ENCODE data around the gene NDFIP2. TPM values are rescaled to one million over a fixed set of nuclear protein-coding genes. Genes with fewer than 3 reads are reported as not detected.

Gene NDFIP2
- total RNA-seq, 2 donors from 2014 or later, result 84.2 to 130 TPM

DNA sequence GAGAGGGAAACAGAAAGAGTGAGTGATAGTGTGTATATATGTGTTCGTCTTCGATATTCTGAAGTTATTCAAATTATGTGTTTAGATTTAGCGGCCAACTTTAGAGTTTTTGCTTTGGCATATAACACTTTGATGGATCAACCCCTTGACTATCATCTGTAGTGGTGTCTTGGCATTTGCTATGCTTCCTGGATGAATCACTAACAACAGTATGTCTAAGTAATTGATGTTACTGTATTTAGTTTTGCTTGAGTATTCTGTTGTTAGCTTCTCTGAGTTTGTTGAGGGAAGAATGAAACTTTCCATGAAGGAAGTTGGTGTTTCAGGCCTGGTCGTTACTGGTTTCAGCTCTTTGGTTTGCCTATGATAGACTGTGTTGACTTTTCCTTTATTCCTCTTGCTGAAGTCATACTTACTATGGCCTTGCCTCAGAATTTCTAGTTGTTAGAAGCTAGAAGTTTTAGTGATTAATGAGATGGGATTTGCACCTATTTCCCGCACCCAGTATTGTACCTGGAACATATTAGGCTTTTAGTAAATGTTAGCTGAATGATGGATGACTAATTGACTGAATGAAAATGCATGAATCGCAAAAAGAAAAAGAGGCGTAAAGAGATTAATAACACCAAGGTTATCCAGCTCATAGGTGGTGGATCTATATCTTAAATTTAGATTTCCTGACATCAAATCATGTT is 20.7 kb downstream of the NDFIP2 start:
- Histone ChIP-seq H3K27me3 (no peaks in the 10 kb centered on the region), H3K4me3 (no peak overlapping the region), H3K4me1 (peaks cover 5% of the 10 kb centered on the region), H3K9me3 (no peaks in the 10 kb centered on the region), H3K9ac (ENCODE audit: low read depth in 2 of 2, low read length in 2 of 2) (no peak overlapping the region), H3K36me3 (no peaks in the 10 kb centered on the region), H3K27ac (no peak overlapping the region)
- DNase-seq, result no peak
- TF ChIP-seq, protein P1, sequence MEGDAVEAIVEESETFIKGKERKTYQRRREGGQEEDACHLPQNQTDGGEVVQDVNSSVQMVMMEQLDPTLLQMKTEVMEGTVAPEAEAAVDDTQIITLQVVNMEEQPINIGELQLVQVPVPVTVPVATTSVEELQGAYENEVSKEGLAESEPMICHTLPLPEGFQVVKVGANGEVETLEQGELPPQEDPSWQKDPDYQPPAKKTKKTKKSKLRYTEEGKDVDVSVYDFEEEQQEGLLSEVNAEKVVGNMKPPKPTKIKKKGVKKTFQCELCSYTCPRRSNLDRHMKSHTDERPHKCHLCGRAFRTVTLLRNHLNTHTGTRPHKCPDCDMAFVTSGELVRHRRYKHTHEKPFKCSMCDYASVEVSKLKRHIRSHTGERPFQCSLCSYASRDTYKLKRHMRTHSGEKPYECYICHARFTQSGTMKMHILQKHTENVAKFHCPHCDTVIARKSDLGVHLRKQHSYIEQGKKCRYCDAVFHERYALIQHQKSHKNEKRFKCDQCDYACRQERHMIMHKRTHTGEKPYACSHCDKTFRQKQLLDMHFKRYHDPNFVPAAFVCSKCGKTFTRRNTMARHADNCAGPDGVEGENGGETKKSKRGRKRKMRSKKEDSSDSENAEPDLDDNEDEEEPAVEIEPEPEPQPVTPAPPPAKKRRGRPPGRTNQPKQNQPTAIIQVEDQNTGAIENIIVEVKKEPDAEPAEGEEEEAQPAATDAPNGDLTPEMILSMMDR (IDR thresholded peaks at IDR 0.05), result no peak
- intact Hi-C loops (cut with DNase I), result no loop called here

DNA sequence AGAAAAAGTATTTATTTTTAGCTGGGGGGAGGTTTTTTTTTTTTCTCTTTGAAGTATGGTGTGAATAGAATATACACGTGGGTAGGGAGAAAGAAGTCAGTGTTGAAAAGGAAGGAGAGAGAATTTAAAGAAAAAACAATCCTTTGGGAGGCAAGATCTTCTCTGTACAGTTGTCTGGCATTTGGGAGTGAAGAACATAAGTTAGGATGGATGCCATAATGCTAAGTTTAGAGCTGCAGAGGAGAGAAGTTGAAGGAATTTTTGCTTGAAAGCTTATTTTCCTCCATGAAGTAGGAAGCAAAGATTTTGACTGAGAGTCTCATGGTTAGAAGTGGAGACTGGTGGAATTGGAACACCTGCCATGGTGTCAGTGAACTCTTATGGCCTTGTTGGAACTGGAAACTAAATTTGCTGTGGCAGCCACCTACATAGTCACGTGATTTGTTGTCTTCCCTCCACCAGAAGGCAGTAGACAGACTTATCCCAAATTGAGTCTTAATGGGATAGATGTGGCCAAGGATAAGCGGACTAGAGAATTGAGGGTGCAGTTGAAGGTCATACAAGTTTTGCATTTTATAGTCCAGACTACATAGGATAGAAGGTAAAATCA is 22.0 kb downstream of the NDFIP2 start:
- no peak overlapping the region for H3K27ac ChIP-seq

DNA sequence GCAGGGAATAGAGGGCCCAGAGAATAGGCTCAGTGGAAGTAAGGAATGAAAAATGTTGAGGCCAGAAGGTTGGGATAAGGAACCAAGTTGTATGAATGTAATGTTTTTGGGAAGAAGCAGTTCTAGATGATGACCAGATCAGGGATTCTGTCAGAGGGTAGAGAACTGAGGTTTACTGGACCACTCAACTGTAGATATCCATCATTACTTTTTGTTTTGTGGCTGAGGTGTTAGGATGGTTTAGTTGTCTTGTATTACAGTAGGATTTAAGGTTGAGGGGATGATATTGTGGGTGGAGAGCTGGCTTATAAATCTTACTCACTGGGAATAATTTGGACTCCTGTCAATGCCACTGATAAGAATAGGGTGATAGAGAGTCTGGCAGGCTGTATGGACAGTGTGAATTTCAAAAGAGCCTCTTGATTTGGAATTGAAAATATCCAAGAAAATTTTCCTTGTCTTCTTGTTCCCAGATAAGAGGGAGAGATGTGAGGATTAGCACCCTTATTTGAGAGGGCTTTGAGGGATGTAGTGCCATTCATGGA is 22.6 kb downstream of the NDFIP2 start:
- Histone ChIP-seq H3K27ac (no peak overlapping the region), H3K4me3 (no peak overlapping the region), H3K27me3 (no peaks in the 10 kb centered on the region), H3K4me1 (no peaks in the 10 kb centered on the region), H3K9me3 (no peaks in the 10 kb centered on the region), H3K9ac (ENCODE audit: low read depth in 2 of 2, low read length in 2 of 2) (no peak overlapping the region), H3K36me3 (no peaks in the 10 kb centered on the region)
- intact Hi-C loops (cut with DNase I), result no loop called here
- TF ChIP-seq, protein P1 (IDR thresholded peaks at IDR 0.05), result no peak
- DNase-seq, result no peak

More for the DNA sequence above, 22.0 kb downstream of the NDFIP2 start:
- Histone ChIP-seq H3K27me3 (no peaks in the 10 kb centered on the region), H3K4me3 (no peak overlapping the region), H3K9ac (ENCODE audit: low read depth in 2 of 2, low read length in 2 of 2) (no peak overlapping the region), H3K4me1 (no peaks in the 10 kb centered on the region), H3K36me3 (no peaks in the 10 kb centered on the region), H3K9me3 (no peaks in the 10 kb centered on the region)
- DNase-seq, result no peak
- TF ChIP-seq, protein P1 (IDR thresholded peaks at IDR 0.05), result no peak
- intact Hi-C loops (cut with DNase I), result no loop called here

DNA sequence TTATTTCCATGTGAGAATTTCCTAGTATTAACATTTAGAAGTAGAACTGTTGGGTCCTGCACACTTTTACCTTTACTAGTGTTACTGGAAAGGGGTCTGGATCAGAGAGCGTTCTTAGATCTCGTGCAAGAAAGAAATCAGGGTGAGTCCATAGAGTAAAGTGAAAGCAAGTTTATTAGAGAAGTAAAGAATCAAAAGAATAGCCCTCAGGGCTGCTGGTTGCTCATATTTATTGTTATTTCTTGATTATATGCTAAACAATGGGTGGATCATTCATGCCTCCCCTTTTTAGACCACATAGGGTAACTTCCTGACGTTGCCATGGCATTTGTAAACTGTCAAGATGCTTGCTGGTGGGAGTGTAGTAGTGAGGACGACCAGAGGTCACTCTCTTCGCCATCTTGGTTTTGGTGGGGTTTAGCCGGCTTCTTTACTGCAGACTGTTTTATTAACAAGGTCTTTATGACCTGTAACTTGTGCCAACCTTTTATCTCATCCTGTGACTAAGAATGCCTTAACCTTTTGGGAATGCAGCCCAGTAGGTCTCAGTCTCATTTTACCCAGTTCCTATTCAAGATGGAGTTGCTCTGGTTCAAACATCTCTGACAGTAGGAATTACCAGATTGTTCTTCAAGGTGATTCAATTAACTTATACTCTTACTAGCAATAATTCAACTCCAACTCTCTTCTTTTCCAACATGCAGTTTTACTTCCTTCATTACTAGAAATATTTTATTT is 27.4 kb downstream of the NDFIP2 start:
- Histone ChIP-seq H3K9ac (ENCODE audit: low read depth in 2 of 2, low read length in 2 of 2) (no peak overlapping the region), H3K27ac (no peak overlapping the region)
- TF ChIP-seq, protein P1 (IDR thresholded peaks at IDR 0.05), result no peak

DNA sequence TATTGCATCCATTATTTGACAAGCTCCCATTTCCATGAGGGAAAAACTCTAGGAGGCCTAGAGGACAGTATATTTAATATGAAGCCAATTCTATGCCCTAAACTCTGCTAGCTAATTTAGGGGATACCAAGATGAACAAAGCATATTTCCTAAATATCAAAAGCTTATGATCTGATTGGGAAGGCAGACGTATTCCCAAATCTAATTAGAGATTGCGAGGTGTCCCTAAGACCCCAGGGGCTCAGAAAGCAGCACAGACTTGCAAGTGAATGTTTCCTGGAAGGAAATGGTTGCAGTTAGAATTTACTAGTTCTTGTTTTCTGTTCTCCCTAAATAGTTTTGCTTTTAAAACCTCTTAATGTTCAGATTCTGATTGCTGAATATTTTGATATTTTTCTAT is 30.7 kb downstream of the NDFIP2 start:
- TF ChIP-seq, protein P1 (IDR thresholded peaks at IDR 0.05), result no peak
- Histone ChIP-seq H3K36me3 (no peaks in the 10 kb centered on the region), H3K9me3 (no peaks in the 10 kb centered on the region), H3K4me1 (no peaks in the 10 kb centered on the region), H3K4me3 (no peak overlapping the region), H3K27me3 (no peaks in the 10 kb centered on the region), H3K27ac (no peak overlapping the region), H3K9ac (ENCODE audit: low read depth in 2 of 2, low read length in 2 of 2) (no peak overlapping the region)
- intact Hi-C loops (cut with DNase I), result no loop called here
- DNase-seq, result no peak

More for the DNA sequence above, 27.4 kb downstream of the NDFIP2 start:
- Histone ChIP-seq H3K27me3 (no peaks in the 10 kb centered on the region), H3K4me1 (no peaks in the 10 kb centered on the region), H3K4me3 (no peak overlapping the region), H3K36me3 (no peaks in the 10 kb centered on the region), H3K9me3 (no peaks in the 10 kb centered on the region)
- DNase-seq, result no peak
- intact Hi-C loops (cut with DNase I), result no loop called here
